Naive B cell (primary cell): ENCODE data around the gene LMNTD2. TPM values are rescaled to one million over a fixed set of nuclear protein-coding genes. Genes with fewer than 3 reads are reported as not detected.

Experiments
- ATAC-seq, 2 donors: fragments of 150-1000 bp; cut with Tn5 transposase; 2 replicates each; pipeline ENCODE4 v1.10.0; 2021; ENCODE audit warnings: low read depth in 2 of 2, mild to moderate bottlenecking in 2 of 2, moderate library complexity in 2 of 2
- DNase-seq: peaks from one replicate; pipeline ENCODE4 v3.0.0; 2022
- H3K27ac Mint-ChIP-seq, 6 donors: one replicate each; pipeline ENCODE4 v1.8.0; 2020 to 2022; ENCODE audit warnings: mild to moderate bottlenecking in 6 of 6, mixed read lengths in 6 of 6, moderate library complexity in 5 of 6, inconsistent platforms in 2 of 6
- H3K27me3 Mint-ChIP-seq, 3 donors: one replicate each; pipeline ENCODE4 v1.8.0; 2021 to 2022; ENCODE audit warnings: mixed read lengths in 3 of 3, mild to moderate bottlenecking in 1 of 3
- H3K36me3 Mint-ChIP-seq, 2 donors: one replicate each; pipeline ENCODE4 v1.8.0; 2020 to 2022; ENCODE audit warnings: mixed read lengths in 2 of 2, inconsistent platforms in 1 of 2, mild to moderate bottlenecking in 1 of 2
- H3K4me1 Mint-ChIP-seq, 3 donors: one replicate each; pipeline ENCODE4 v1.8.0; 2020 to 2022; ENCODE audit warnings: mixed read lengths in 3 of 3, inconsistent platforms in 1 of 3, mild to moderate bottlenecking in 1 of 3, moderate library complexity in 1 of 3
- H3K4me3 Mint-ChIP-seq, 8 donors: one replicate each; pipeline ENCODE4 v1.8.0; 2020 to 2022; ENCODE audit warnings: mild to moderate bottlenecking in 8 of 8, mixed read lengths in 8 of 8, moderate library complexity in 8 of 8, inconsistent platforms in 2 of 8
- H3K9me3 Mint-ChIP-seq, 7 donors: one replicate each; pipeline ENCODE4 v1.8.0; 2020 to 2022; ENCODE audit warnings: mixed read lengths in 7 of 7, mild to moderate bottlenecking in 5 of 7, inconsistent platforms in 2 of 7, moderate library complexity in 1 of 7
- polyA plus RNA-seq, 6 donors: library from polyadenylated mRNA; unstranded; fragments of 300-500 nt; fragmentation: Illumina TruSeq; gene quantifications; one replicate each; pipeline ENCODE4 v1.2.3, GENCODE V29; 2021; ENCODE audit warnings: low read depth in 6 of 6

Gene LMNTD2
- polyA plus RNA-seq, 6 donors from 2014 or later = 2.1 to 4.8 (median 2.9) TPM

DNA sequence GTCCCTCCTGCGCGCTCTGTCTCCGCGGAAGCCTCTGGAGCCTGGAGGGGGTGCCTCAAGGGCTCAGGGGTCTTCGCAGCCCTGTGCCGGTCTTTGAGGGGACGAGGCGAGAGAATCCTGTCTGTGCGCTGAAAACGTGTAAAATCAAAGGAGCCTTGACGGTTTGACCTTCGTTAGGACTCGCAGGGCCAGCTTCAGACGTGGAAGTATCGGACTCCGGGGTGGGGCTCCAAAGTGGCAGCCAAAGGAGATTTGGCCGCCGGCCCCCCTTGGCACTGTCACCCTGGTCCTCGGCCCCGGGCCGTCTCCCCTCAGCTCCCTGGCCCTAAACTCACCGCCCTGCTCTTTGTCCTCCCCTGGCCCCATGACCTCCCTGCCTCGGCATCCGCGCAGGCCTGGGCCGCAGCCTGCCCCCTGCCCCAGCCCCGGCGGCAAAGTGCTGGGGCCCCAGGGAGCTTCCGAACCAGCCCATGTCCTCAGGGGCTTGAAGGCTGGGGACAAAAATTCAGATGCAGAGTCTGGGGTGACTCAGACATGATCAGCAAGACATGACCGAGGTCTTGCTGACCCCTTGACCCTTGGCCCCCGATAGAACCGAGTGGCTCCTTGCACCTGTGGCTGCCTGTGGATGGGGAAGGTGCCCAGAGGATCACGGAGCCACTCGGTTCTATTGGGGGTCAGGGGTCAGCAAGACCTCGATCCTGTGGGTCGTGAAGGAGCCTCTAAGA, 8.8 kb upstream of the LMNTD2 start:
- ATAC-seq (no peak), DNase-seq (no peak)
- Mint-ChIP-seq H3K4me1 (peaks cover 0 to 7% (median 2%) of the 10 kb centered on the region in 3 donors), H3K36me3 (no peaks in the 10 kb centered on the region), H3K9me3 (no peaks in the 10 kb centered on the region), H3K27ac (peak overlapping the region in 2 of 6 donors; percentile 47 to 67), H3K27me3 (peaks cover 0 to 4% (median 4%) of the 10 kb centered on the region in 3 donors), H3K4me3 (peak overlapping the region; percentile 75 to 88 (median 79))

- peak; percentile 96 for DNase-seq
- Mint-ChIP-seq H3K4me3 (peak overlapping the region; percentile 75 to 88 (median 79)), H3K4me1 (peaks cover 3 to 7% (median 4%) of the 10 kb centered on the region in 3 donors), H3K9me3 (no peaks in the 10 kb centered on the region), H3K36me3 (no peaks in the 10 kb centered on the region), H3K27ac (no peak overlapping the region), H3K27me3 (no peaks in the 10 kb centered on the region)
- ATAC-seq = peak; percentile 90 to 93
These were observed 8.0 kb upstream of the LMNTD2 start for GRCh38 chr11:568306-569157.

GRCh38 chr11:567629-568292, 7.2 kb upstream of the LMNTD2 start:
- Mint-ChIP-seq H3K9me3 (no peaks in the 10 kb centered on the region), H3K27me3 (no peaks in the 10 kb centered on the region), H3K4me3 (peak overlapping the region; percentile 62 to 87 (median 81)), H3K36me3 (no peaks in the 10 kb centered on the region), H3K27ac (peak overlapping the region in 4 of 6 donors; percentile 15 to 74 (median 52)), H3K4me1 (peaks cover 3 to 7% (median 5%) of the 10 kb centered on the region in 3 donors)
- no peak for DNase-seq
- no peak for ATAC-seq

GRCh38 chr11:567011-567628, 6.6 kb upstream of the LMNTD2 start:
- ATAC-seq (no peak), DNase-seq (no peak)
- Mint-ChIP-seq H3K9me3 (no peaks in the 10 kb centered on the region), H3K27ac (peak overlapping the region in 4 of 6 donors; percentile 15 to 74 (median 52)), H3K4me1 (peaks cover 3 to 7% (median 5%) of the 10 kb centered on the region in 3 donors), H3K27me3 (no peaks in the 10 kb centered on the region), H3K36me3 (no peaks in the 10 kb centered on the region), H3K4me3 (peak overlapping the region; percentile 62 to 87 (median 81))

- Mint-ChIP-seq H3K4me1 (peaks cover 9 to 12% (median 9%) of the 10 kb centered on the region in 3 donors), H3K4me3 (peak overlapping the region in 1 of 8 donors; percentile 18), H3K27ac (no peak overlapping the region), H3K9me3 (no peaks in the 10 kb centered on the region), H3K36me3 (no peaks in the 10 kb centered on the region), H3K27me3 (no peaks in the 10 kb centered on the region)
- ATAC-seq (no peak), DNase-seq (no peak)
These were observed 5.5 kb upstream of the LMNTD2 start for GRCh38 chr11:565921-566509.

GRCh38 chr11:563812-564578, 3.5 kb upstream of the LMNTD2 start:
- no peak overlapping the region for H3K27ac Mint-ChIP-seq
- DNase-seq (no peak), ATAC-seq (no peak)
- peaks cover 13 to 24% (median 15%) of the 10 kb centered on the region in 3 donors for H3K4me1 Mint-ChIP-seq
- no peaks in the 10 kb centered on the region for H3K9me3 Mint-ChIP-seq
- H3K27me3 Mint-ChIP-seq = no peaks in the 10 kb centered on the region
- H3K36me3 Mint-ChIP-seq = no peaks in the 10 kb centered on the region
- H3K4me3 Mint-ChIP-seq = peak overlapping the region in 2 of 8 donors; percentile 28 to 64

DNA sequence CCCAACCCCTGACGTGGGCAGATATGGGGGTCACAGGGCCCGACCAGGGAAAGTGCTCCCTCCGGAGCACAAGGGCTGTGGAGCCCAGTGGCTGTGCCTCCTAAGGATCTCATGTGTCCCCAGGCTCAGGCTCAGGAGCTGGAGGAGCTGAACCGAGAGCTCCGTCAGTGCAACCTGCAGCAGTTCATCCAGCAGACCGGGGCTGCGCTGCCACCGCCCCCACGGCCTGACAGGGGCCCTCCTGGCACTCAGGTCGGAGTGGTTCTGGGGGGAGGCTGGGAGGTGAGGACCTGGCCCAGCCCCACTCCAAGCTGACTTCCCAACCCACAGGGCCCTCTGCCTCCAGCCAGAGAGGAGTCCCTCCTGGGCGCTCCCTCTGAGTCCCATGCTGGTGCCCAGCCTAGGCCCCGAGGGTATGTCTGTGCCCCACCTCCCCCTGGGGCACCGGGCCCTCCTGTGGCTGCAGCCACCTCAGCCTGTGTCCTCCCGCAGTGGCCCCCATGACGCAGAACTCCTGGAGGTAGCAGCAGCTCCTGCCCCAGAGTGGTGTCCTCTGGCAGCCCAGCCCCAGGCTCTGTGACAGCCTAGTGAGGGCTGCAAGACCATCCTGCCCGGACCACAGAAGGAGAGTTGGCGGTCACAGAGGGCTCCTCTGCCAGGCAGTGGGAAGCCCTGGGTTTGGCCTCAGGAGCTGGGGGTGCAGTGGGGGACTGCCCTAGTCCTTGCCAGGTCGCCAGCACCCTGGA, 2.7 kb upstream of the LMNTD2 start:
- Mint-ChIP-seq H3K36me3 (no peaks in the 10 kb centered on the region), H3K4me1 (peaks cover 13 to 25% (median 15%) of the 10 kb centered on the region in 3 donors), H3K27ac (no peak overlapping the region), H3K27me3 (no peaks in the 10 kb centered on the region), H3K9me3 (no peaks in the 10 kb centered on the region), H3K4me3 (peak overlapping the region in 2 of 8 donors; percentile 28 to 41)
- ATAC-seq (no peak), DNase-seq (no peak)

DNA sequence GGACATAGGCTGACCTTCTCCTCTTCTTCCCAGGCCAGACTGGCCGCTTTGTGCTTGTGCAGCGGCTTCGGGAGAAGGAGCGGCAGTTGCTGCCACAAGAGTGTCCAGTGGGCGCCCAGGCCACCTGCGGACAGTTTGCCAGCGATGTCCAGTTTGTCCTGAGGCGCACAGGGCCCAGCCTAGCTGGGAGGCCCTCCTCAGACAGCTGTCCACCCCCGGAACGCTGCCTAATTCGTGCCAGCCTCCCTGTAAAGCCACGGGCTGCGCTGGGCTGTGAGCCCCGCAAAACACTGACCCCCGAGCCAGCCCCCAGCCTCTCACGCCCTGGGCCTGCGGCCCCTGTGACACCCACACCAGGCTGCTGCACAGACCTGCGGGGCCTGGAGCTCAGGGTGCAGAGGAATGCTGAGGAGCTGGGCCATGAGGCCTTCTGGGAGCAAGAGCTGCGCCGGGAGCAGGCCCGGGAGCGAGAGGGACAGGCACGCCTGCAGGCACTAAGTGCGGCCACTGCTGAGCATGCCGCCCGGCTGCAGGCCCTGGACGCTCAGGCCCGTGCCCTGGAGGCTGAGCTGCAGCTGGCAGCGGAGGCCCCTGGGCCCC, 1.6 kb upstream of the LMNTD2 start:
- Mint-ChIP-seq H3K9me3 (no peaks in the 10 kb centered on the region), H3K27ac (no peak overlapping the region), H3K4me1 (peaks cover 13 to 25% (median 17%) of the 10 kb centered on the region in 3 donors), H3K4me3 (peak overlapping the region; percentile 84 to 93 (median 87)), H3K27me3 (no peaks in the 10 kb centered on the region), H3K36me3 (no peaks in the 10 kb centered on the region)
- ATAC-seq (no peak), DNase-seq (no peak)

DNA sequence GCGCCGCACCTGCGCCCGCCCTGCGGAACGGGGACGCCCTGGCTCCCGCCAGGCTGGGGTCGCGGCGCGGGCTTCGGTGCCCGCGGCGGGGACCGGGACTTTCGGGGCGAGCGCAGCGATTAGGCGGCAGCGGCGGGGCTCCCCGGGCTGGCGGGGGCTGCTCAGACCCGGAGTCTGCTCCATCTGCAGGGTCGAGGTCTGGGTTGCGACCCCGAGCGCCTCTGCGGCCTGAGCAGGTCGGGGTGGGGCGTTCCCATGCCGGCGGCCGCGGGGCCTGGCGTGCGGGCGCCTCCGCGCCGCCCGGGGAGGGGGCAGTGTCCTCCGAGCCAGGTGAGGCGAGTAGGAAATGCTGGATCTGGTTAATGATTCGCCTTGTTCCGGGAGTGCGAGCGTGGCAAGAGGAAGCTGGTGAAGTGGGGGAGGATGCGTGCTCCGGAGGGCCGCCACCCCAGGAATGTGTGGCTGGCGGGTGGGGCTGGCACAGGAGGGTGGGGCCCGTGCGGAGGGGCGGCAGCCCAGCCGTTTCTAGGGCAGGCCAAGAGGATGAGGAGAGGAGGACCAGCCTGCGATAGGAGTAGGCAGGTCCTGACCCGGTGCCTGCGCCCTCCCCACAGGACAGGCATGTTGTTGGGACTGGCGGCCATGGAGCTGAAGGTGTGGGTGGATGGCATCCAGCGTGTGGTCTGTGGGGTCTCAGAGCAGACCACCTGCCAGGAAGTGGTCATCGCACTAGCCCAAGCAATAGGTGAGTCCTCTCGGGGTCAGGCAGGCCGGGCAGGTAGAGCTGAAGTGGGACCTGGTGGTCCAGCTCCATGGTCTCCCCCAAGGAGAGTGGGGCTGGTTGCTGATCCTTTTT, 838 bp upstream of the LMNTD2 start:
- Mint-ChIP-seq H3K36me3 (no peaks in the 10 kb centered on the region), H3K4me3 (peak overlapping the region; percentile 84 to 93 (median 87)), H3K27ac (peak overlapping the region in 5 of 6 donors; percentile 56 to 76 (median 68)), H3K9me3 (no peaks in the 10 kb centered on the region), H3K4me1 (peaks cover 13 to 27% (median 17%) of the 10 kb centered on the region in 3 donors), H3K27me3 (no peaks in the 10 kb centered on the region)
- ATAC-seq (peak; percentile 36 to 38), DNase-seq (no peak)

- H3K27ac Mint-ChIP-seq = peak overlapping the region in 4 of 6 donors; percentile 67 to 90 (median 84)
- H3K4me3 Mint-ChIP-seq = peak overlapping the region; percentile 77 to 88 (median 85)
- H3K4me1 Mint-ChIP-seq = peaks cover 13 to 31% (median 17%) of the 10 kb centered on the region in 3 donors
- DNase-seq = no peak
- H3K36me3 Mint-ChIP-seq = no peaks in the 10 kb centered on the region
- no peak for ATAC-seq
- no peaks in the 10 kb centered on the region for H3K27me3 Mint-ChIP-seq
- H3K9me3 Mint-ChIP-seq = no peaks in the 10 kb centered on the region
These were observed 730 bp downstream of the LMNTD2 start for GRCh38 chr11:559712-560304.
